ENCODE data around the gene FBXO44.

DNA sequence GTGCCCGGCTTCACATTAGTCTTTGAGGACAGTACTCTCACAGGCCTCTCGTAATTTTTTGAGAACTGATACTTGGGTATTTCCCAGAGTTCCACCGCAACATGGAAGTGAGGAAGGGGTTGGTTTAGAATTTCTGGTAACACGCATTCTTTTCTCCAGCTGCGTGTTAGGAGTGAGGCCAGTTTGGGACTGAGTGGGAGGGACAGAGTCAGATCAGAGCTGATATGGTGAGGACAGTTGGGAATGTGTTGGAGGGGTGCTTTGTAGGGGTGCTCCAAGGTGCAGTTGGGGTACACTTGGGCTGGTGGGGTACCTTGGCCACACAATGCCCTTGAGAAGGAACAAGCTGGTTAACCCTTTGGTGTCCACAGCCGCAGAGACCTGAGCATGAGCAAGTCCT is 16.1 kb downstream of the FBXO44 start:
- no peak for TF ChIP-seq POLR2A (IDR thresholded peaks at IDR 0.05)
- TF ChIP-seq, protein P1, sequence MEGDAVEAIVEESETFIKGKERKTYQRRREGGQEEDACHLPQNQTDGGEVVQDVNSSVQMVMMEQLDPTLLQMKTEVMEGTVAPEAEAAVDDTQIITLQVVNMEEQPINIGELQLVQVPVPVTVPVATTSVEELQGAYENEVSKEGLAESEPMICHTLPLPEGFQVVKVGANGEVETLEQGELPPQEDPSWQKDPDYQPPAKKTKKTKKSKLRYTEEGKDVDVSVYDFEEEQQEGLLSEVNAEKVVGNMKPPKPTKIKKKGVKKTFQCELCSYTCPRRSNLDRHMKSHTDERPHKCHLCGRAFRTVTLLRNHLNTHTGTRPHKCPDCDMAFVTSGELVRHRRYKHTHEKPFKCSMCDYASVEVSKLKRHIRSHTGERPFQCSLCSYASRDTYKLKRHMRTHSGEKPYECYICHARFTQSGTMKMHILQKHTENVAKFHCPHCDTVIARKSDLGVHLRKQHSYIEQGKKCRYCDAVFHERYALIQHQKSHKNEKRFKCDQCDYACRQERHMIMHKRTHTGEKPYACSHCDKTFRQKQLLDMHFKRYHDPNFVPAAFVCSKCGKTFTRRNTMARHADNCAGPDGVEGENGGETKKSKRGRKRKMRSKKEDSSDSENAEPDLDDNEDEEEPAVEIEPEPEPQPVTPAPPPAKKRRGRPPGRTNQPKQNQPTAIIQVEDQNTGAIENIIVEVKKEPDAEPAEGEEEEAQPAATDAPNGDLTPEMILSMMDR (IDR thresholded peaks at IDR 0.05): no peak

All from adrenal gland (tissue), 5 donors.